ENCODE data around the gene AP1B1. TPM values are rescaled to one million over a fixed set of nuclear protein-coding genes. Genes with fewer than 3 reads are reported as not detected.

Gene AP1B1
- total and polyA plus RNA-seq, 4 donors = 17.6 to 63.4 (median 44.0) TPM

GRCh38 chr22:29290061-29290460 lies 98.3 kb downstream of the AP1B1 start (continued):
- TF ChIP-seq, protein P1, sequence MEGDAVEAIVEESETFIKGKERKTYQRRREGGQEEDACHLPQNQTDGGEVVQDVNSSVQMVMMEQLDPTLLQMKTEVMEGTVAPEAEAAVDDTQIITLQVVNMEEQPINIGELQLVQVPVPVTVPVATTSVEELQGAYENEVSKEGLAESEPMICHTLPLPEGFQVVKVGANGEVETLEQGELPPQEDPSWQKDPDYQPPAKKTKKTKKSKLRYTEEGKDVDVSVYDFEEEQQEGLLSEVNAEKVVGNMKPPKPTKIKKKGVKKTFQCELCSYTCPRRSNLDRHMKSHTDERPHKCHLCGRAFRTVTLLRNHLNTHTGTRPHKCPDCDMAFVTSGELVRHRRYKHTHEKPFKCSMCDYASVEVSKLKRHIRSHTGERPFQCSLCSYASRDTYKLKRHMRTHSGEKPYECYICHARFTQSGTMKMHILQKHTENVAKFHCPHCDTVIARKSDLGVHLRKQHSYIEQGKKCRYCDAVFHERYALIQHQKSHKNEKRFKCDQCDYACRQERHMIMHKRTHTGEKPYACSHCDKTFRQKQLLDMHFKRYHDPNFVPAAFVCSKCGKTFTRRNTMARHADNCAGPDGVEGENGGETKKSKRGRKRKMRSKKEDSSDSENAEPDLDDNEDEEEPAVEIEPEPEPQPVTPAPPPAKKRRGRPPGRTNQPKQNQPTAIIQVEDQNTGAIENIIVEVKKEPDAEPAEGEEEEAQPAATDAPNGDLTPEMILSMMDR (IDR thresholded peaks at IDR 0.05; ENCODE audit: low read depth, low read length, missing input control) = no peak
- TF ChIP-seq HNF4A (conservative IDR thresholded peaks at IDR 0.05) = no peak

DNA sequence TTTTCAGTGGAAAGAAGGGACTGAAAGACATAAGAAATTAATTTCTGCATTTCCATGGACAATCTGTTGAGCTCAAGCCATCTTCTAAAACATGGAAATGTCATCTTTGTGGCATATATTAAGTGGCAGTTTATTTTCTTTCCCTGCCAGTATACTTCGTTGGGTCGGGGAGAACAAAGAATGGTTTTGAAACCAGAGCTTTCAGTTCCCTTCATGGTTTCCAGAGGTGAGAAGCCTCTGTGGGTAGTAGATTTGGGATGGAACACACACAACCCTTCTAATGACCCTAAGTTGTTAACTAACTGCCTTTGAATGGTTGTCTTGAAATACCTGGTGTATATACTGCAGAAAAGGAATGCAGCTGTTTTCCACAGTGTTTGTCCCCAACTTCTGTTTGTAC lies 99.5 kb downstream of the AP1B1 start:
- 71% methylated on average over 2 of the region's 2 CpGs for WGBS
- no peak overlapping the region for H3K9ac ChIP-seq (ENCODE audit: low read depth in 1 of 2, low read length in 2 of 2)
- peaks cover 25 to 85% (median 83%) of the 10 kb centered on the region in 4 donors for H3K36me3 ChIP-seq (ENCODE audit: control insufficient read depth in 4 of 4, insufficient read depth in 3 of 4, low read depth in 1 of 4, low read length in 3 of 4)
- no peaks in the 10 kb centered on the region for H3K27me3 ChIP-seq (ENCODE audit: control insufficient read depth in 4 of 4, insufficient read depth in 4 of 4, low read length in 3 of 4)
- no peak for DNase-seq (ENCODE audit: low spot score)
- no peak overlapping the region for H3K27ac ChIP-seq (ENCODE audit: low read depth in 1 of 2, low read length in 2 of 2)
- no peak overlapping the region for H3K4me3 ChIP-seq (ENCODE audit: low read depth in 1 of 3, low read length in 3 of 3)
- H3K4me1 ChIP-seq (ENCODE audit: control insufficient read depth in 4 of 4, insufficient read depth in 4 of 4, low read length in 3 of 4) = no peaks in the 10 kb centered on the region
- TF ChIP-seq, protein P1 (IDR thresholded peaks at IDR 0.05; ENCODE audit: low read depth, low read length, missing input control) = no peak
- TF ChIP-seq, protein P2, sequence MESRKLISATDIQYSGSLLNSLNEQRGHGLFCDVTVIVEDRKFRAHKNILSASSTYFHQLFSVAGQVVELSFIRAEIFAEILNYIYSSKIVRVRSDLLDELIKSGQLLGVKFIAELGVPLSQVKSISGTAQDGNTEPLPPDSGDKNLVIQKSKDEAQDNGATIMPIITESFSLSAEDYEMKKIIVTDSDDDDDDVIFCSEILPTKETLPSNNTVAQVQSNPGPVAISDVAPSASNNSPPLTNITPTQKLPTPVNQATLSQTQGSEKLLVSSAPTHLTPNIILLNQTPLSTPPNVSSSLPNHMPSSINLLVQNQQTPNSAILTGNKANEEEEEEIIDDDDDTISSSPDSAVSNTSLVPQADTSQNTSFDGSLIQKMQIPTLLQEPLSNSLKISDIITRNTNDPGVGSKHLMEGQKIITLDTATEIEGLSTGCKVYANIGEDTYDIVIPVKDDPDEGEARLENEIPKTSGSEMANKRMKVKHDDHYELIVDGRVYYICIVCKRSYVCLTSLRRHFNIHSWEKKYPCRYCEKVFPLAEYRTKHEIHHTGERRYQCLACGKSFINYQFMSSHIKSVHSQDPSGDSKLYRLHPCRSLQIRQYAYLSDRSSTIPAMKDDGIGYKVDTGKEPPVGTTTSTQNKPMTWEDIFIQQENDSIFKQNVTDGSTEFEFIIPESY (IDR thresholded peaks at IDR 0.05) = no peak
- TF ChIP-seq HNF4G (IDR thresholded peaks at IDR 0.05) (no peak), TAF1 (conservative IDR thresholded peaks at IDR 0.05) (no peak), NR2F2 (IDR thresholded peaks at IDR 0.05) (no peak), RXRA (IDR thresholded peaks at IDR 0.05) (no peak), JUND (IDR thresholded peaks at IDR 0.05) (no peak), RAD21 (IDR thresholded peaks at IDR 0.05) (no peak), FOXA2 (IDR thresholded peaks at IDR 0.05) (no peak), EGR1 (IDR thresholded peaks at IDR 0.05; ENCODE audit: low read depth in 2 of 2) (no peak), HNF4A (conservative IDR thresholded peaks at IDR 0.05) (no peak), FOXA1 (IDR thresholded peaks at IDR 0.05) (no peak)
- TF ChIP-seq, protein P3, sequence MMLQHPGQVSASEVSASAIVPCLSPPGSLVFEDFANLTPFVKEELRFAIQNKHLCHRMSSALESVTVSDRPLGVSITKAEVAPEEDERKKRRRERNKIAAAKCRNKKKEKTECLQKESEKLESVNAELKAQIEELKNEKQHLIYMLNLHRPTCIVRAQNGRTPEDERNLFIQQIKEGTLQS (IDR thresholded peaks at IDR 0.05) = no peak
- TF ChIP-seq, protein P4, sequence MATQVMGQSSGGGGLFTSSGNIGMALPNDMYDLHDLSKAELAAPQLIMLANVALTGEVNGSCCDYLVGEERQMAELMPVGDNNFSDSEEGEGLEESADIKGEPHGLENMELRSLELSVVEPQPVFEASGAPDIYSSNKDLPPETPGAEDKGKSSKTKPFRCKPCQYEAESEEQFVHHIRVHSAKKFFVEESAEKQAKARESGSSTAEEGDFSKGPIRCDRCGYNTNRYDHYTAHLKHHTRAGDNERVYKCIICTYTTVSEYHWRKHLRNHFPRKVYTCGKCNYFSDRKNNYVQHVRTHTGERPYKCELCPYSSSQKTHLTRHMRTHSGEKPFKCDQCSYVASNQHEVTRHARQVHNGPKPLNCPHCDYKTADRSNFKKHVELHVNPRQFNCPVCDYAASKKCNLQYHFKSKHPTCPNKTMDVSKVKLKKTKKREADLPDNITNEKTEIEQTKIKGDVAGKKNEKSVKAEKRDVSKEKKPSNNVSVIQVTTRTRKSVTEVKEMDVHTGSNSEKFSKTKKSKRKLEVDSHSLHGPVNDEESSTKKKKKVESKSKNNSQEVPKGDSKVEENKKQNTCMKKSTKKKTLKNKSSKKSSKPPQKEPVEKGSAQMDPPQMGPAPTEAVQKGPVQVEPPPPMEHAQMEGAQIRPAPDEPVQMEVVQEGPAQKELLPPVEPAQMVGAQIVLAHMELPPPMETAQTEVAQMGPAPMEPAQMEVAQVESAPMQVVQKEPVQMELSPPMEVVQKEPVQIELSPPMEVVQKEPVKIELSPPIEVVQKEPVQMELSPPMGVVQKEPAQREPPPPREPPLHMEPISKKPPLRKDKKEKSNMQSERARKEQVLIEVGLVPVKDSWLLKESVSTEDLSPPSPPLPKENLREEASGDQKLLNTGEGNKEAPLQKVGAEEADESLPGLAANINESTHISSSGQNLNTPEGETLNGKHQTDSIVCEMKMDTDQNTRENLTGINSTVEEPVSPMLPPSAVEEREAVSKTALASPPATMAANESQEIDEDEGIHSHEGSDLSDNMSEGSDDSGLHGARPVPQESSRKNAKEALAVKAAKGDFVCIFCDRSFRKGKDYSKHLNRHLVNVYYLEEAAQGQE (IDR thresholded peaks at IDR 0.05) = no peak
- TF ChIP-seq, protein P5, sequence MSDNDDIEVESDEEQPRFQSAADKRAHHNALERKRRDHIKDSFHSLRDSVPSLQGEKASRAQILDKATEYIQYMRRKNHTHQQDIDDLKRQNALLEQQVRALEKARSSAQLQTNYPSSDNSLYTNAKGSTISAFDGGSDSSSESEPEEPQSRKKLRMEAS (IDR thresholded peaks at IDR 0.05) = no peak
- no peaks in the 10 kb centered on the region for H3K9me3 ChIP-seq (ENCODE audit: control insufficient read depth in 4 of 4, low read length in 3 of 4)
